ENCODE data around the gene MRPL12. TPM values are rescaled to one million over a fixed set of nuclear protein-coding genes. Genes with fewer than 3 reads are reported as not detected.

MRPL12 gene
- total and polyA plus RNA-seq, 2 of the 13 experiments (the other 11 are each of a cell fraction or from before 2014, with no cell fraction given): 39.1 to 94.1 TPM

- TF ChIP-seq ZSCAN21 (CRISPR knock-in tag; IDR thresholded peaks at IDR 0.05; ENCODE audit: borderline replicate concordance): no peak
- 0 out of 2 replicates have a peak, but pooled peaks have one; percentile 1 for TF ChIP-seq GTF3A (CRISPR knock-in tag; conservative IDR thresholded peaks at IDR 0.05)
- peak; percentile 67; the same call in 1 of the 2 replicates for TF ChIP-seq NAIF1 (CRISPR knock-in tag; IDR thresholded peaks at IDR 0.05; ENCODE audit: borderline replicate concordance)
- 0 out of 2 replicates have a peak, but pooled peaks have one; percentile 16 for TF ChIP-seq ZNF746 (CRISPR knock-in tag; IDR thresholded peaks at IDR 0.05)
- peak; percentile 60 for TF ChIP-seq ZNF891 (CRISPR knock-in tag; IDR thresholded peaks at IDR 0.05)
- no peak; the same call in 1 of the 2 replicates for TF ChIP-seq JDP2 (CRISPR knock-in tag; IDR thresholded peaks at IDR 0.05; ENCODE audit: borderline replicate concordance)
- 0 out of 2 replicates have a peak, but pooled peaks have one; percentile 26 for TF ChIP-seq THAP7 (CRISPR knock-in tag; IDR thresholded peaks at IDR 0.05)
- peak; percentile 46; the same call in 1 of the 2 replicates for TF ChIP-seq ZMYM2 (CRISPR knock-in tag; IDR thresholded peaks at IDR 0.05)
- TF ChIP-seq, protein P1, sequence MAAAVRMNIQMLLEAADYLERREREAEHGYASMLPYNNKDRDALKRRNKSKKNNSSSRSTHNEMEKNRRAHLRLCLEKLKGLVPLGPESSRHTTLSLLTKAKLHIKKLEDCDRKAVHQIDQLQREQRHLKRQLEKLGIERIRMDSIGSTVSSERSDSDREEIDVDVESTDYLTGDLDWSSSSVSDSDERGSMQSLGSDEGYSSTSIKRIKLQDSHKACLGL (CRISPR knock-in tag; IDR thresholded peaks at IDR 0.05): no peak
- no peak for TF ChIP-seq ZNF143 (CRISPR knock-in tag; IDR thresholded peaks at IDR 0.05)
- TF ChIP-seq KLF13 (CRISPR knock-in tag; IDR thresholded peaks at IDR 0.05): no peak
- no peak for TF ChIP-seq KAT2B (IDR thresholded peaks at IDR 0.05; ENCODE audit: borderline replicate concordance, low read depth, low read length)
- no peak for TF ChIP-seq KMT2A (CRISPR knock-in tag; IDR thresholded peaks at IDR 0.05)
- peak; percentile 35; the same call in 1 of the 2 replicates for TF ChIP-seq ZNF605 (CRISPR knock-in tag; IDR thresholded peaks at IDR 0.05)
- 0 out of 2 replicates have a peak, but pooled peaks have one; percentile 16 for TF ChIP-seq ZNF75D (CRISPR knock-in tag; IDR thresholded peaks at IDR 0.05; ENCODE audit: borderline replicate concordance)
- no peak for TF ChIP-seq ZNF431 (CRISPR knock-in tag; IDR thresholded peaks at IDR 0.05; ENCODE audit: borderline replicate concordance, low read depth)
- no peak for TF ChIP-seq REPIN1 (CRISPR knock-in tag; IDR thresholded peaks at IDR 0.05; ENCODE audit: borderline replicate concordance, low read depth)
- 0 out of 2 replicates have a peak, but pooled peaks have one; percentile 15 for TF ChIP-seq PLSCR1 (CRISPR knock-in tag; IDR thresholded peaks at IDR 0.05; ENCODE audit: borderline replicate concordance)
- no peak for TF ChIP-seq TAF1 (CRISPR knock-in tag; IDR thresholded peaks at IDR 0.05)
- TF ChIP-seq PHB2 (IDR thresholded peaks at IDR 0.05; ENCODE audit: partially characterized antibody): no peak
- no peak for TF ChIP-seq SP5 (CRISPR knock-in tag; IDR thresholded peaks at IDR 0.05; ENCODE audit: borderline replicate concordance, low read depth)
- 0 out of 2 replicates have a peak, but pooled peaks have one; percentile 46 for TF ChIP-seq ZNF121 (CRISPR knock-in tag; IDR thresholded peaks at IDR 0.05)
- TF ChIP-seq ISL2 (CRISPR knock-in tag; IDR thresholded peaks at IDR 0.05): no peak
- no peak for TF ChIP-seq TSC22D2 (CRISPR knock-in tag; IDR thresholded peaks at IDR 0.05; ENCODE audit: borderline replicate concordance)
- TF ChIP-seq DZIP1 (CRISPR knock-in tag; IDR thresholded peaks at IDR 0.05): peak; percentile 13; the same call in 1 of the 2 replicates
- 0 out of 2 replicates have a peak, but pooled peaks have one; percentile 17 for TF ChIP-seq CAMTA2 (CRISPR knock-in tag; IDR thresholded peaks at IDR 0.05; ENCODE audit: borderline replicate concordance)
- TF ChIP-seq ZNF691 (CRISPR knock-in tag; IDR thresholded peaks at IDR 0.05; ENCODE audit: borderline replicate concordance, low read depth): peak; percentile 2; the same call in 1 of the 2 replicates
Observed at GRCh38 chr17:81666092-81666341, 37.1 kb upstream of the MRPL12 start (continued).

Measured in HepG2 (cell line).